SK-N-SH treated with all-trans-retinoic acid at 6 μM for 48 hours (cell line): ENCODE data around the gene FBXW4.

Experiments used
- ATAC-seq: fragments of 200-7000 bp; cut with Tn5 transposase; 3 replicates; pipeline ENCODE4 v1.9.1; 2020; ENCODE audit warnings: mild to moderate bottlenecking, moderate library complexity
- ARNTL ChIP-seq: fragments of 450-650 bp; formaldehyde crosslinking; IDR thresholded peaks from 2 replicates; pipeline ENCODE4 v1.5.0; 2020; ENCODE audit warnings: low read depth, mild to moderate bottlenecking, moderate library complexity, borderline replicate concordance
- BACH2 ChIP-seq: fragments of 250-450 bp; sonication (Bioruptor Pico); IDR thresholded peaks from 2 replicates; pipeline ENCODE4 v1.9.0; 2021; ENCODE audit warnings: mild to moderate bottlenecking, borderline replicate concordance
- CSDC2 ChIP-seq: fragments of 250-450 bp; sonication (Bioruptor Pico); IDR thresholded peaks from 2 replicates; pipeline ENCODE4 v1.5.0; 2020; ENCODE audit warnings: mild to moderate bottlenecking, moderate library complexity
- GLIS3 ChIP-seq: fragments of 250-450 bp; sonication (Bioruptor Pico); IDR thresholded peaks from 2 replicates; pipeline ENCODE4 v1.5.0; 2020; ENCODE audit warnings: mild to moderate bottlenecking, moderate library complexity
- ISL1 ChIP-seq: fragments of 250-450 bp; sonication (Bioruptor Pico); IDR thresholded peaks from 2 replicates; pipeline ENCODE4 v2.1.2; 2022; ENCODE audit warnings: mild to moderate bottlenecking, moderate library complexity
- OSR1 ChIP-seq: fragments of 250-450 bp; sonication (Bioruptor Pico); IDR thresholded peaks from 2 replicates; pipeline ENCODE4 v1.8.0; 2022; ENCODE audit warnings: moderate library complexity, mild to moderate bottlenecking, inconsistent platforms
- POU6F1 ChIP-seq: fragments of 250-450 bp; sonication (Bioruptor Pico); IDR thresholded peaks from 2 replicates; pipeline ENCODE4 v1.8.0; 2021; ENCODE audit warnings: low read depth, mild to moderate bottlenecking, moderate library complexity, borderline replicate concordance
- RARB ChIP-seq: fragments of 250-450 bp; sonication (Bioruptor Pico); IDR thresholded peaks from 2 replicates; pipeline ENCODE4 v1.8.0; 2021; ENCODE audit warnings: mild to moderate bottlenecking, moderate library complexity
- SNAI2 ChIP-seq: fragments of 250-450 bp; sonication (Bioruptor Pico); IDR thresholded peaks from 2 replicates; pipeline ENCODE4 v1.5.0; 2020; ENCODE audit warnings: mild to moderate bottlenecking, moderate library complexity
- TCF4 ChIP-seq: fragments of 250-450 bp; sonication (Bioruptor Pico); IDR thresholded peaks from 2 replicates; pipeline ENCODE4 v1.8.0; 2021; ENCODE audit warnings: mild to moderate bottlenecking, moderate library complexity, borderline replicate concordance
- TOX ChIP-seq: fragments of 250-450 bp; sonication (Bioruptor Pico); IDR thresholded peaks from 2 replicates; pipeline ENCODE4 v1.8.0; 2021; ENCODE audit warnings: mild to moderate bottlenecking, moderate library complexity, borderline replicate concordance
- TSHZ2 ChIP-seq: fragments of 250-450 bp; sonication (Bioruptor Pico); IDR thresholded peaks from 2 replicates; pipeline ENCODE4 v1.5.0; 2020; ENCODE audit warnings: mild to moderate bottlenecking, moderate library complexity
- ZC3H10 ChIP-seq: fragments of 250-450 bp; sonication (Bioruptor Pico); IDR thresholded peaks from 2 replicates; pipeline ENCODE4 v1.5.1; 2021; ENCODE audit warnings: mild to moderate bottlenecking, moderate library complexity
- ZFP30 ChIP-seq: fragments of 450-650 bp; formaldehyde crosslinking; IDR thresholded peaks from 2 replicates; pipeline ENCODE4 v1.5.0; 2022; ENCODE audit warnings: mild to moderate bottlenecking, moderate library complexity
- ZNF565 ChIP-seq: fragments of 450-650 bp; formaldehyde crosslinking; conservative IDR thresholded peaks from 2 replicates; pipeline ENCODE4 v1.5.0; 2020; ENCODE audit warnings: low read depth, mild to moderate bottlenecking, moderate library complexity
- ZNF8 ChIP-seq: fragments of 450-650 bp; formaldehyde crosslinking; IDR thresholded peaks from 2 replicates; pipeline ENCODE4 v1.5.0; 2020; ENCODE audit warnings: mild to moderate bottlenecking, moderate library complexity
- TF ChIP-seq, protein P1 (sequence below): fragments of 250-450 bp; sonication (Bioruptor Pico); IDR thresholded peaks from 2 replicates; pipeline ENCODE4 v1.5.1; 2020; ENCODE audit warnings: low read depth, mild to moderate bottlenecking, moderate library complexity

Gene FBXW4

DNA sequence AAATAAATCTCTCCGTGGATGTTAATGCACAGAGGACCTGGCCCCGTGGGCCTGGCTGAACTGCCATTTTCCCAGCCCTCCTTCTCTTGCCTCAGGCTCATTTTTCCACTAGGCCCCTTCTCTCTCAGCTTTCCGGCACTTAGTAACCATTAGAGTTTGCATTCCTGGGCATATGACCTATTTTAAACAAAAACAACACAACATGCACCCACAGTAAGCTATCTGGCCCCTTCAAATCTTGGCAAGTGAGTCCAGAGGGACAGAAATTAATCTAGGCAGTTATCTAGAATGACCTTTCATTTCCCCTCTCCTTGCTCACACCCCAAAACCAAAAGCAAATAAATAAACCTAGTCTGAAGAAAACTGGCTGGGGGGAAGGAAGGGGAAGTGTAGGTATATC is 11.7 kb downstream of the FBXW4 start:
- no peak for ATAC-seq
- no peak for TF ChIP-seq TSHZ2
- no peak for TF ChIP-seq POU6F1 (CRISPR knock-in tag)
- TF ChIP-seq, all 23 proteins: peak for 0

- ATAC-seq: no peak; the same call in 2 of the 3 replicates
- TF ChIP-seq RARB (CRISPR knock-in tag): no peak
- TF ChIP-seq SNAI2: no peak
- TF ChIP-seq, protein P1, sequence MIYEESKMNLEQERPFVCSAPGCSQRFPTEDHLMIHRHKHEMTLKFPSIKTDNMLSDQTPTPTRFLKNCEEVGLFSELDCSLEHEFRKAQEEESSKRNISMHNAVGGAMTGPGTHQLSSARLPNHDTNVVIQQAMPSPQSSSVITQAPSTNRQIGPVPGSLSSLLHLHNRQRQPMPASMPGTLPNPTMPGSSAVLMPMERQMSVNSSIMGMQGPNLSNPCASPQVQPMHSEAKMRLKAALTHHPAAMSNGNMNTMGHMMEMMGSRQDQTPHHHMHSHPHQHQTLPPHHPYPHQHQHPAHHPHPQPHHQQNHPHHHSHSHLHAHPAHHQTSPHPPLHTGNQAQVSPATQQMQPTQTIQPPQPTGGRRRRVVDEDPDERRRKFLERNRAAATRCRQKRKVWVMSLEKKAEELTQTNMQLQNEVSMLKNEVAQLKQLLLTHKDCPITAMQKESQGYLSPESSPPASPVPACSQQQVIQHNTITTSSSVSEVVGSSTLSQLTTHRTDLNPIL: no peak
- TF ChIP-seq ZFP30 (CRISPR knock-in tag): no peak
Observed at GRCh38 chr10:101682172-101682825, 12.7 kb downstream of the FBXW4 start.

- TF ChIP-seq ZNF8 (CRISPR knock-in tag): no peak
- TF ChIP-seq ISL1 (CRISPR knock-in tag): no peak
- no peak for TF ChIP-seq RARB (CRISPR knock-in tag)
- TF ChIP-seq OSR1 (CRISPR knock-in tag): no peak
- no peak for TF ChIP-seq CSDC2 (CRISPR knock-in tag)
- no peak for TF ChIP-seq ZFP30 (CRISPR knock-in tag)
- no peak for TF ChIP-seq TSHZ2
- no peak for TF ChIP-seq ZNF565 (CRISPR knock-in tag)
- TF ChIP-seq BACH2: no peak
- TF ChIP-seq, protein P1: no peak
- no peak for TF ChIP-seq POU6F1 (CRISPR knock-in tag)
- TF ChIP-seq ARNTL (CRISPR knock-in tag): no peak
- no peak for TF ChIP-seq GLIS3 (CRISPR knock-in tag)
- no peak for TF ChIP-seq TCF4 (CRISPR knock-in tag)
- TF ChIP-seq ZC3H10 (CRISPR knock-in tag): no peak
- no peak for TF ChIP-seq TOX (CRISPR knock-in tag)
- ATAC-seq: no peak
Observed at GRCh38 chr10:101676565-101676964, 18.4 kb downstream of the FBXW4 start.
